ENCODE results near the gene AKT1. TPM values are rescaled to one million over a fixed set of nuclear protein-coding genes. Genes with fewer than 3 reads are reported as not detected.
"Not testable (repeated sequence)": the region's sequence is repeated elsewhere in the genome, so short reads cannot be mapped to it uniquely, and the experiment has no call there.

AKT1 gene
- total RNA-seq, 1 experiment from 2014 or later = 173 TPM

DNA sequence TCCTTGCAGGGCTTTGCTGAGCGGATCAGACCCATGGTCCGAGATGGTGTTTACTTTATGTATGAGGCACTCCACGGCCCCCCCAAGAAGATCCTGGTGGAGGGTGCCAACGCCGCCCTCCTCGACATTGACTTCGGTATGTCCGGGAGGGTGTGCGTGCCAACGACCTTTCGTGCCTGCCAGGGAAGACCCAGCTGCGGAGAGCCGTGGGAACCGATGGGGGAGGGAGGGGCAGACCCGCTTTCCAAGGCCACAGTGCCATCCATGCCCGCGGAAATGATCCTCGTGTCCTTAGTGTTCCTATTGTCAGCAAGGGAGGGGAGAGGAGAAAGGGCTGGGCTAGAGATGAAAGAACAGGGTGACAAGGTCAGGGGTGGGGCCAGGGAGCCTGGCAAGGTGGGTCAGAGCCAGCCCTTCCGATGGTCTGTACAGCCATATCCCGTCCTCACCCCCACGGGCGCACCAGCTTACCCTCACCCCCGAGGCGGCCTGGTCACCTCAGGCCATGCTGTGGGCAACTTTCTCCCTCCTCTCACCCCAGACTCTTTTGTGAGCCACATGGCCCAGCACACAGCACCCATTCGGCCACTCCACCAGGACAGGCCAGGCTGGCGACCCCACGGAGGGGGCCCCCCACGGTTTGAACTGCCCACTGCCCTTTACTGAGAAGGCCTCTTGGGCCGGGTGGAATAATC is 54.3 kb downstream of the AKT1 start:
- no peak for DNase-seq (ENCODE audit: low read depth)

DNA sequence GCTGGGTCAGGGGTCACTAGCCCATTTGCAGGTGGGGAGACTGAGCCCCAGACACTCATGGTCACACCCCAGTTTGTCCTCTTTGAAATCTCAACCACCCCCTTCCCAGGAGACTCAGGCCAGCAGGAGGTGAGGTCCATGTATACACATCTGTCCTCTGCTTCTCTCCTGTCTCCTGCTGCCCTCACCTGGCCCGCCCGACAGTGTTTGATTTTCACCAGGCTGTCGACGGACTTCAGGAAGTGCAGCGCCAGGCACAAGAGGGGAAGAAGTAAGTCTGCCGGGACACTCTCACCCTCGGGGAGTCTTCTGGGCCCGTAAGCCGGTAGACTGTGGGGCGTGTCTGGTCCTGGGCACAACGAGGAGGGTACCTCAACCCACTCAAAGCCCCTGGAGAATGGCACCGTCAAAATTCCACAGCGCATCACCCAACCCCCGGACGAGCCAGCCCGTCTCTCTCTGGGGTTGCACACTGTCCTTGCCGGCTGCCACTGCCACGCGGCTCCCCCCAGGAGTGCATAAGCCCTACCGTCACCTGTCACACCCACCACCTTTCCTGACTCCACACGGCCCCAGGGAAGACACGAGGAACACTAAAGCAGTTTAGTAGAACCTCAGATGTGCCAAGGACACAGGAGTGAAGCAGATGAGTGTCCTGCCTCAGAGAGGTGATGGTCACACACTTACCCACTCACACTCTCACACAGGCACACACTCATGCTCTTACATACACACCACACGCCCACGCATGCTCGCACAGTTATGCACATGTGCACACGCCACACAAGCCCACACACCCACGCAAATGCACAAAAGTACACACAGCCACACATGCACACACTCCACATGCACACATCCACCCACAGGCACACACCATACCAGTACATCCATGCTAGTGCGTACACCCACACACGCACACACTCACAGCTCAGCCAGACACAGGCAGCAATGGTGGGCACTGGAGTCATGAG is 55.7 kb downstream of the AKT1 start:
- DNase-seq (ENCODE audit: low read depth) = no peak

DNA sequence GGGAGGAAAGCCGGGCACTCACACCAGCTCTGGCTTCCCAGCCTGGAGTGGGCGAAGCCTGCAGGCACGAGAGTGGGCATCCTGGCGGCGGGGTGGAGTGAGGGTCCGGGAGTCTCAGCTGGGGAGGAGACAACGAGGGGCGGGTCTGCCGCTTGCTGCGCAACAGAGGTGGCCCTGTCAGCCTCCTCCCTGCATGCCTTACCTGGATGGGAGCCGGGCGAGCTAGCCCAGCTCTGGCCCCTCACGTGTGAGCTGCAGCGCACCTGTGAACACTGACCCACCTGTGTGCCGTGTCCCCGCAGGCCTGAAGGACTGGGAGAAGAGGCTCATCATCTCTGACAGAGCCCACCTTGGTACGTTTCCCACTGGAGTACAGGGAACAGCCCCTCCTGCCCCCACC is 56.5 kb downstream of the AKT1 start:
- DNase-seq (ENCODE audit: low read depth) = no peak

DNA sequence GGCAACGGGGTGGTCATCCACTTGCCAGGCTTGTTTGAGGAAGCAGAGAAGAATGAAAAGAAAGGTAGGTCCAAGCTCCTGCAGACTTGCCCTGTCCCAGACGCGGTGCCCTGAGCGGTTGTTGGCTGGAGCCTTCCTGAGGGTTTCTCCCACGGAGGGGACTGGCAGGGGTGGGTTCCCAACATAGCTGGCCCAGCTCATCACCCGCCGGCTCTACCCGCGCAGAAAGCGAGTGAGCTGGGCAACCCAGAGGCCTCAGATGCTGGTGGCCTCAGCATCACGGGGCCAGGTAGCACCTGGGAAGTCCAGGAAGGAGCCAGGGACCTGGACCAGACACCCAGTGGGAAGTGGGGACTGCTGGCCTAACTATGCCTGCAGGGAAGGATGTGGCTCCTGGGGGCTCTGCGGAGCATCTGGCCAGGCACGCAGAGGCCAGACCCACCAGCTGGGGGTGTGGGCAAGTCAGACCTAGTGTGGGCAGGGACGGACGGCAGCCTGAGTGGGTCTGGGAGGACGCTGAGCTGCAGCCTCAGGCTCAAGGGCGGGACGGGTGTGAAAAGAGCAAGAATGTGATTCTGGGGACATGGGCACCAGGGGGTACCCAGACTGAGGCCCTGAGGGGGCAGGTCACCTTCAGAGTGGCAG is 57.1 kb downstream of the AKT1 start:
- no peak for DNase-seq (ENCODE audit: low read depth)

DNA sequence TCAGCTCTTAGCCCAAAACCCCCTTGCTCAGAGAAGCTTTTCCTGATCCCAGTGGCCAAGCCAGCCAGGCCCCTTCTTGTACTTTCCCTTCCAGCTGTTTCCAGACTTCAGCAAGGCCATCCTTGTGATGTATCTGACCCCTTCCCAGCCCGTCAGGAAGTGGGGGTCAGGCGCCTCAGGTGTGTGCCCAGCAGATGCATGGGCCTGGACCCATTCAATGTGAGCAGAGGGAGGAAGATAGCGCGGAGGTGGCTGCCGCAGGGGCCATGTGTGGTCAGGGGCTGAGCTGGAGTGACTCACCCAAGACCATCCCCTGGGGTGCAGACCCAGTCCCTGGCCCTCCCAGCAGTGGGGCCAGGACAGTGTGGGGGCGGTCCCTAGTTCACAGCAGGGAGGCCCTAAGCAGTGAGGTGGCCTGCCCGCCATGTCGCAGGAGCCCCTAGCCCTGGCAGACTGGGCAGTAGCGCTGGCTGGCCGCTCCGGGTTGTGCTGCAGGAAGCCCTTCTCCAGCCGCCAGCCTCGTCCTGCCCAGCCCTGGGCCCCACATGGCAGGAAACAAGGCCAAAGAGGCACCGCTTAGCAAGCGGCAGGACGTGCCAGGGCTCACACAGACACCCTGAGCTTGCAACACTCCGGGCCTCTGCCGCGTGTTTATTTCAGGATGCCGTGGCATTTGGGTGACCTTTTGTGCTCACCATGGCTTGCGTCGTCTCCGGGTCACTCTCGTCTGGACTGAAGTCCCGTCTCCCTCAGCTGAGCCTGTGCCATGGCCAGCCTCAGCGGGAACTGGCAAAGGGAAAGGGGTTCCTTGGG is 59.5 kb downstream of the AKT1 start:
- DNase-seq (ENCODE audit: low read depth) = no peak

DNA sequence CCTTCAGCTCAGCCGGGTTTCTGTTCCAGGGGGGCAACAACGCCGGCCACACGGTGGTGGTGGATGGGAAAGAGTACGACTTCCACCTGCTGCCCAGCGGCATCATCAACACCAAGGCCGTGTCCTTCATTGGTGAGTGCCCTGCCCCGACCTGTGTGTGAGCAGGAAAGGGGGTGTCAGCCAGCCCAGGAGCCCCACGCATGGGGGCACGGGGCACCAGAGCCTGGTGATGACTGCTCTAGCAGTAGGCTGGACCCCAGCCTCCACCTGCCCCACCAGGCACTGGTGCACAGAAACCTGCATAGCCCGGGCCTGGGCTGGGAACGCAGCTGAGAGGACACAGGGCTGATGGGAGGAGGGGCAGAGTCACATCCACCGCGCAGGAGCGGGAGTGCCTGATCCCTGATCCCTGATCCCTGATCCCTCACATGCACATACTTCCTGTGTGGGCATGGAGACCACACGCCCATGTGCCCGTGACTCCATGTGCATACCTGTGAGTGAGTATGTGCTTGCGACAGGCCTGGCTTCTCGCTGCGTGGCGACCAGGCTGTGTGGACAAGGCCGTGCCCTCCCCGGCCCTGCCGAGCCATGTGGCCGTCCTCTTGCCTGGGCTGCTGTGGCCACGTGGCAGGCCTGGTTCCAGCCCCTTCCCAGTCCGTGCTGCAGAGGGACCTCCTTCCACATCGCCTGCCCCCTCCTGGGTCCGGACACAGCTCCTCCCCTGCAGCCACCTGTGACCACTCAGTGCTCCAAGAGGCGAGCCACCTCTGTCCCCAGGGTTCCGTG is 60.4 kb downstream of the AKT1 start:
- no peak for DNase-seq (ENCODE audit: low read depth)

DNA sequence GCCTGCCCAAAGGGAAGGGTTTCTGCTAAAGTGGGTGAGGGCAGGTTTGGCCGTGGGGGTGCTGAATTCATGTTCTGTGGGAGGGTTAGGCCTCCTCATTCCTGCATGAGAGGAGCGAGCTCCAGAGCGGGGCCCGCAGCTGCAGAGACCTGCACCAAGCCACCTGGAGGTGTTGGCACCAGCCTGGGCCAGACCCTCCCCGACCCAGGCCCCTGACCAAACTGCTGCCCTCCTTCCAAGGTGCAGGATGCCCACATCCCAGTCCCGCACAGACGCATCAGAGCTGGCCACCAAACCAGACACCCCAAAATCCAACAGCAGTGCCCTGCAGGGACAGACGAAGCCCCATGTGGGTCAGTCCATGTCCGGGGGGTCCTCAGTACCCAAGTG is 61.0 kb downstream of the AKT1 start:
- no peak for DNase-seq (ENCODE audit: low read depth)

DNA sequence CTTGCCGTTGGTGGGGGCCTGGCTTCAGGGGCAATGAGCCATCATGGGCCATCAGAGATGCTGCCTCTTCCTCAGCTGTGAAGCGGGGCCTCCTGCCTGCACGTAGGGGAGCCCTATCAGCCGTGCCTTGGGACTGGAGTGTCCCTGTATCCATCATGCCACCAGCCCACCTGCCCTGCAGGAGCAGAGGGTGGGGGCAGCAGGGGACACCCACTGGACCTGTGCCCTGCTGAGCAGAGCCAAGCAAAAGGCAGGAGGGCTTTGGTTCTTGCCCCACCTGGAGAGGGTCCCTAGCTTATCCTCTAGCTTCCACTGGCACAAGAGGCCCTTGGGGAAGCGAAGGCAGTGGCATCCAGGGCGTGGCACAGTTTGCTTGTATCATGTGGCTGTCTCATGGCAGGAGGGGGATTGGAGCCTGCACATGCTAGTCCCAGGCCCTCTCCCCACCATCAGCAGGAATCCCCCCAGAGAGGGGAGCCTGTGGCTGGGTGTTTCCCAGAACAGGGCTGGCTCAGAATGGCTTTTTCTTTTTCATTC is 61.4 kb downstream of the AKT1 start:
- no peak for DNase-seq (ENCODE audit: low read depth)

DNA sequence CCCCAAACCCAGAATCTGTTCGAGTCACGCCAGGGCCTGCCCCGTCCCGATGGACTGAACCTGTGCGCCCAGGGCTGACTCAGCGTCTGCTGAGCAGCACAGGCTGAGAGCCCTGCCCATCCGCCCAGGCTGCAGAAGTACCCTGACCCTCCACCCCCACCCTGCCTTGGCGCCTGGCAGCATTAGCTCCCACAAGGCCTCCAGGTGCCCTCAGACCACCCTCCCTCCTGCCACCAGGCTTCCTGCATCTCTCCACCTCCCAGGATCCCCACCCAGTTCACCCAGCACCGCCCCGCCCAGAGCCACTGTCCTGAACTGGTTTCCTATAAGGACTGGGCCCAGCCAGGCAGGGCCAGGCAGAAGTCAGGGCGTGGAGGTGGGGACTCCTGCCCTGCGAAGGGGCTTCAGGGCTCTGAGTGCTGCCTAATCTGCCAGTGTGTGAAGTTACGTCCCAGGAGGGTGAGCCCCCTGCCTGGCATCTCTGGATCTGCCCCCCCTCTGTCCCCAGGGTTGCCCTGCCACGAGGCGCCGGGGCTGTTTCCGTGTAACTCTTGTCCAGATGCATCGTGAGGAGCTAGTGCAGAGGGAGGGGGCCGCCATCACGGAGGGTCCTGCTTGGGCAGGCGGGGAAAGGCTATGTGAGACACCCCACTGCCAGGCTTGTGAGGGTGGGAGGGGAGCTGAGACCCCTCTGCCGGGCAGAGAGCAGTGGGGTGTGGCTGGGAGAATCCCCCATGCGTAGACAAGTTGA is 62.4 kb downstream of the AKT1 start:
- DNase-seq (ENCODE audit: low read depth) = no peak

DNA sequence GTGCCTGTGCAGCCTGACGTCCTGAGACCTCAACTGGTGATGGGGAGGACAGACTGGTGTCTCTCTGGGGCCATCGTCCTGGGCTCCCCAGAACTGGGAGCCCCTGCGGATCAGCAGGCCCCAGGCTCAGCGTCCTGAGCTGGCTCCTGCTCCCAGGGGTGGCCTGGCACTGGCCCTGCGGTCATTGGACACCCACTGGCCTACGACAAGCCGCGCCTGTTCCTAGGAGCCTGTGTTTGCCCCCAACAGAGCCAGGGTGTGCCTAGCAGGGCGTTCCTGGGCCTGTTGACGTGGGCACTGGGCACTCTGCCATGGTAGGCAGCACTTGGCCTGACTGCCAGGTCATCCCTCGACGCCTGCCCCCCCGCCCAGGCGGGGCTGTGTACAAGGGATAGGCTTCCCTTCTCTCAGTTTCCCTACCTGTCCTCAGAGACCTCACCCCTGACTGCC is 63.2 kb downstream of the AKT1 start:
- no peak for DNase-seq (ENCODE audit: low read depth)

DNA sequence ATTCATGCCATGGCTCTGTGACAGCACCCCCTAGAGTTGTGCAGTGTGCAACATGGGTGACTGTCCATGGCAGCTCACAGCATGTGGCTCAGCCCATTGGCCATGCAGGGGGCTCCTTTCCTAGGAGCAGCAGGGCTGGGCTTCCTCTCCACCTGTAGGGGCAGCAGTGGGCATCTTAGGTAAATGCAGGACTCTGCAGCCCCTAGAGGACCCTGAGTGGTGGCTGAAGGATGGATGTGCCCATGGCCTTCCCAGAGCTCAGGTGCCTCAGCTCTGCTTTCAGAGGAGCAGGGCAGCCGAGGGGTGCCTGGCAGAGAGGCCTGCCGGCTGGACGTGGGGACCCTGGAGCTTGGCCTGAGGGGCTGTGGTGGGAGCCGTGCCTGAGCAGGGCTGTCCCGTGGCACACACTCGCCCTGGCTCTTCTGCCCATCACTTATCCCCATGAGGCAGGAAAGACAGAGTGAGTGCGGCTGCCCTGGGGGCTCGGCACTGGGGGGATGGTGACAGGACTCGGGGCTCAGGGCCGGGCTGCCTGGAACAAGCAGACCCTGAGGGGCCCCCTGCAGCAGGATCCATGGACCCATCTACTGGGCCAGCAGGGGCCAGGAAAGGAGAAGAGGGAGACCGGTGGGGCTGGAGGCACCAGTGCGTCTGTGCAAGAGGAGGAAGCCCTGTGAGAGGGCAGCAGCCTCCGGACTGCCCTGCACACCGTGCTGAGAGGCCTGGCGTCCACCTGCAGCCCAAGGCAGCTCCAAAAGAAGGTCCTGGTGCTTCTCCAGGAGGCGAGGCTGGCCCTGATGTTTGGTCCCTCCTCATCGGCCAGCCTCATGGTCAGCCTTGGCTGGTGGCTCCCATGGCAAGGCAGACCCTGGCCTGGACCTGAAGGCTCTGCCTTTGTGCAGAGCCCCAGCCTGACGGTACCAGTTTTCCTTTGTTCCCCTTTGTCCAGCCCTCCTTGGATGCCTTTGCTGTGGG is 63.9 kb downstream of the AKT1 start:
- DNase-seq (ENCODE audit: low read depth) = no peak

DNA sequence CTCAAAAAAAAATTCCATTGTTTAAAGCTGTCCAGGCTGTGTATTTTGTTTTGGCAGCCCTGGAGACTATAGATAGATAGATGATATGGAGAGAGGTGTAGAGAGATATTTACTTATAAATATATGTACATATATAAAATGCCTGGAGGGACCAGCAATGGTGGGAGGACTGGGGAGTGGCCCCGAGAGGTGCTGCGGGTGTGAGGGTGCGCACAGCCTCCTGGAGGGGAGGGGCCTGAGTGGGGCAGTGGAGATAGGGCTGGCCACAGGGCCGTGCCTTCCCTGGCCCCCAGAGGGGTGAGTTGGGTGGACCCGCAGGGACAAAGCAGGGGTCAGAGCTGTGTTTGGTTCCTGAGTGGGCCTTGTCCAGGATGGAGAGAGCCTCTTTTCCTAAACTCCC is 65.1 kb downstream of the AKT1 start:
- DNase-seq (ENCODE audit: low read depth) = no peak

DNA sequence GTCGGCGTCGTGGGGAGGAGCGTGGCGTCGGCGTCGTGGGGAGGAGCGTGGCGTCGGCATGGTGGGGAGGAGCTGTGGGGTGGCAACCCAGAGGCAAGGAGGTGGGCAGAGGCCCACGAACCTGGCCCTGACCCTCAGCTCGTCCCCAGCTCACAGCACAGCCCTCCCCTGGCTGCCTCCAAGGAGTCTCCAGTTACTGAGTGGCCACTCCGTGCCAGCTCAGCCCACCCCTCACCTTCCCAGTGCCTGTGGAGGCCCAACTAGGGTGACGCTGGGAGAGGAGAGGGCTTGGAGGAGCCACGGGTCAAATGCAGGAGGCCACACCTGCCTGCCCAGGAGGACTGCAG is 65.7 kb downstream of the AKT1 start:
- no peak for DNase-seq (ENCODE audit: low read depth)

DNA sequence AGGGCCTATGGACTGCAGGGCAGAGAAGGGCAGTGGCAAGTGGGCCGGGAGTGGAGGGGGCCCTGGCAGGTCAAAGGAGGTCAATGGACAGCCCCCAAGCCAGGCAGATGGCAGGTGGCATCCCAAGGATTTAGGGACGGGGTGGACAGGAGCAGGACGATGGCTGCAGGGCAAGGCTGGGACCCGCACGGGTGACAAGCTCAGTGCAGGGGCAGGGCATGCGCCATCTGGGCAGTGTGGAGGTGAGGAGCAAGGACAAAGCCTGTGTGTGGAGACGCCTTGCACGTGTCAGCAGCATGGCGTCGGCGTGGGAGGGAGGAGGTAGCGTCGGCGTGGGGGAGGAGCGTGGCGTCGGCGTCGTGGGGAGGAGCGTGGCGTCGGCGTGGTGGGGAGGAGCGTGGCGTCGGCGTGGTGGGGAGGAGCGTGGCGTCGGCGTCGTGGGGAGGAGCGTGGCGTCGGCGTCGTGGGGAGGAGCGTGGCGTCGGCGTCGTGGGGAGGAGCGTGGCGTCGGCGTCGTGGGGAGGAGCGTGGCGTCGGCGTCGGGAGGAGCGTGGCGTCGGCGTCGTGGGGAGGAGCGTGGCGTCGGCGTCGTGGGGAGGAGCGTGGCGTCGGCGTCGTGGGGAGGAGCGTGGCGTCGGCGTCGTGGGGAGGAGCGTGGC is 66.2 kb downstream of the AKT1 start:
- not testable (repeated sequence) for DNase-seq (ENCODE audit: low read depth)

DNA sequence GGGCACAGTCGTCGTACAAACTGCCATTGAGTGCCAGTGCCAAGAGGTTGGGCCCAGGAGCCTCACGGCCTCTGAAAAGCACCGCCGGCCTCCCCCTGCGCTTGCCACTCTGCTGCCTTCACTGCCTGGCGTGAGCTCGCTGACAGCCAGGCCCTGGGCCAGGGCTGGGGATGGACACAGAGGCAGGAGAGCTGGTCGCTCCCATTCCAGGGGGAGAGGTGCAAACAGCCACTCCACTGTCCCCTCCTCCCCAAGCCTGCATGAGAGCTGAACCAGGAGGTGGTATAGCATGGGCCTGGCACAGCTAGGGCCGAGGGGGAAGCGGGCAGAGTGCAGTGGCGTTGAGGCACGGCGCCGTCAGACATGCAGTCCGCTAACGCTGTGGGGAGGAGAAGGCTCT is 66.9 kb downstream of the AKT1 start:
- no peak for DNase-seq (ENCODE audit: low read depth)

DNA sequence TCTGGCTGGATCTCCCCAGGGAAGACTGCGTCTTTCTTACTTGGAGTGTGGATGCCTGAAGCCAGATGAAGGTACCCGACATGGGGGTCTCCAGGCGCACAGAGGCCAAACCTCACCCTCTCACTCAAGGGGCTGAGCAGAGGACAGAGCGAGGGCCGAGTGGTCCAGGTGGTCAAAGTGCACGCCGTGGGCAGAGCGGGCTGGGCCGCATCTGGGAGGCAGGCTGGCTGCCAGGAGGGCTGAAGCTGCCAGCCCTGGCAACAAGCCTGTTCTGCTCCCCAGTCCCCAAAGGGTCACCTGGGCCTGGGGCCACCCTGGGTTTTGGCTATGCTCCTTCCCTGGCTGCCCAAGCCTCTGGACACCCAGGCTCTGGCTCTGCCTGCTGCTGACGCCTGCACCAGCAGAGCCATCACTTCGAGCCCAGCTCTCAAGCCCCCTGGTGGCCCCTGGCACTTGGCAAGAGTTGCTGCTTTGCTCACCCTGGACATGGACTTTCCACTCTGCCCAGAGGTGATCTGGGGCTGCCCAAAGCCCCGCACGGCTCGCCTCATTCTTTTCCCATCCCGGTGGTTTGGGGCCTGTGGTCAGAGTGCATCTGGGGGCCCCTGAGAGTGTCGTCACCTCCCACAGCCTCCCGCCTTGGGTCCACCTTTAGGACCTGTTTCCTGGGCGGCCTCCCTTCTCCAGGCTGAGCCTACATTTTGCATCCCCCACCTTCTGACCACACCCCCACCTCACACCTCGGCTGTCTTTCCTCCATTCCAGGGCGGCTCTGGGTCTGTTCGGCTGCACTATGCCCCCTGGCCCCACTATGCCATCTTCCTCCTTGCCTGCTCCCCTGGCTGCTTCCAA is 68.7 kb downstream of the AKT1 start:
- DNase-seq (ENCODE audit: low read depth) = no peak

All from HT1080 (cell line).